SJSA1 (cell line): Measurements from ENCODE around the gene WFDC1. TPM values are rescaled to one million over a fixed set of nuclear protein-coding genes. Genes with fewer than 3 reads are reported as not detected.
"Not testable (repeated sequence)": the region's sequence is repeated elsewhere in the genome, so short reads cannot be mapped to it uniquely, and the experiment has no call there.

Experiments
- DNase-seq, 2 experiments: peaks; one replicate each; pipeline ENCODE4 v3.0.0-alpha.2; 2015 to 2020; ENCODE audit warnings: low spot score in 2 of 2, low read depth in 1 of 2
- H3K27ac ChIP-seq: fragments of 250-450 bp; sonication (Bioruptor Pico); 2 replicates; pipeline ENCODE4 v1.5.1; 2020; ENCODE audit warnings: mild to moderate bottlenecking, moderate library complexity
- H3K27me3 ChIP-seq: fragments of 250-450 bp; sonication (Bioruptor Pico); replicated peaks from 2 replicates; pipeline ENCODE4 v1.5.1; 2020; ENCODE audit warnings: mild to moderate bottlenecking, moderate library complexity
- H3K36me3 ChIP-seq: fragments of 250-450 bp; sonication (Bioruptor Pico); 2 replicates; pipeline ENCODE4 v1.5.1; 2020; ENCODE audit warnings: mild to moderate bottlenecking
- H3K4me1 ChIP-seq: fragments of 250-450 bp; sonication (Bioruptor Pico); replicated peaks from 2 replicates; pipeline ENCODE4 v1.6.1; 2021; ENCODE audit warnings: mild to moderate bottlenecking
- H3K4me3 ChIP-seq: fragments of 250-450 bp; sonication (Bioruptor Pico); 2 replicates; pipeline ENCODE4 v1.5.1; 2020; ENCODE audit warnings: mild to moderate bottlenecking
- H3K9me3 ChIP-seq: fragments of 250-450 bp; sonication (Bioruptor Pico); replicated peaks from 2 replicates; pipeline ENCODE4 v1.5.1; 2020; ENCODE audit warnings: mild to moderate bottlenecking
- total RNA-seq: library from RNA; depleted of rRNA; stranded (reverse); fragments of >200 nt; shearing (Covaris generic); gene quantifications from 2 replicates; pipeline ENCODE4 v1.2.3, GENCODE V29; 2014

The WFDC1 gene
- total RNA-seq, 1 experiment from 2014 or later, result 143 TPM

GRCh38 chr16:84331998-84332780 is 37.5 kb downstream of the WFDC1 start:
- no peaks in the 10 kb centered on the region for H3K4me1 ChIP-seq
- H3K36me3 ChIP-seq, result 0 out of 2 replicates have a peak, but pooled peaks cover 3% of the 10 kb centered on the region
- no peak for DNase-seq
- H3K9me3 ChIP-seq, result peaks cover 2% of the 10 kb centered on the region; the same call in 1 of the 2 replicates
- H3K27me3 ChIP-seq, result no peaks in the 10 kb centered on the region
- H3K4me3 ChIP-seq, result no peak overlapping the region
- no peak overlapping the region for H3K27ac ChIP-seq

- DNase-seq, result no peak
- Histone ChIP-seq H3K36me3 (0 out of 2 replicates have a peak, but pooled peaks cover 3% of the 10 kb centered on the region), H3K9me3 (peaks cover 6% of the 10 kb centered on the region; the same call in 1 of the 2 replicates), H3K4me1 (no peaks in the 10 kb centered on the region), H3K4me3 (no peak overlapping the region), H3K27me3 (no peaks in the 10 kb centered on the region), H3K27ac (no peak overlapping the region)
Measured at GRCh38 chr16:84332975-84333684, 38.5 kb downstream of the WFDC1 start.

- Histone ChIP-seq H3K4me3 (no peak overlapping the region), H3K27me3 (no peaks in the 10 kb centered on the region), H3K9me3 (peaks cover 6% of the 10 kb centered on the region; the same call in 1 of the 2 replicates), H3K27ac (no peak overlapping the region), H3K4me1 (no peaks in the 10 kb centered on the region), H3K36me3 (0 out of 2 replicates have a peak, but pooled peaks cover 3% of the 10 kb centered on the region)
- DNase-seq, result no peak
Measured at GRCh38 chr16:84334058-84334457, 39.4 kb downstream of the WFDC1 start.

- no peaks in the 10 kb centered on the region for H3K27me3 ChIP-seq
- peaks cover 6% of the 10 kb centered on the region; the same call in 1 of the 2 replicates for H3K9me3 ChIP-seq
- no peak overlapping the region for H3K27ac ChIP-seq
- H3K4me3 ChIP-seq, result no peak overlapping the region
- H3K4me1 ChIP-seq, result no peaks in the 10 kb centered on the region
- DNase-seq, result no peak
- H3K36me3 ChIP-seq, result 0 out of 2 replicates have a peak, but pooled peaks cover 3% of the 10 kb centered on the region
Measured at GRCh38 chr16:84334482-84334881, 39.8 kb downstream of the WFDC1 start.

- not testable (repeated sequence) for H3K36me3 ChIP-seq, H3K27ac ChIP-seq, H3K27me3 ChIP-seq, DNase-seq, H3K4me3 ChIP-seq, H3K4me1 ChIP-seq, H3K9me3 ChIP-seq
Measured at GRCh38 chr16:84337236-84337635, 42.6 kb downstream of the WFDC1 start.

- no peak overlapping the region for H3K4me3 ChIP-seq
- no peak overlapping the region for H3K27ac ChIP-seq
- no peaks in the 10 kb centered on the region for H3K27me3 ChIP-seq
- no peak for DNase-seq
- H3K36me3 ChIP-seq, result no peaks in the 10 kb centered on the region
- peaks cover 6% of the 10 kb centered on the region; the same call in 1 of the 2 replicates for H3K9me3 ChIP-seq
- H3K4me1 ChIP-seq, result no peaks in the 10 kb centered on the region
Measured at GRCh38 chr16:84339311-84339710, 44.6 kb downstream of the WFDC1 start.

- no peak for DNase-seq
- Histone ChIP-seq H3K9me3 (peaks cover 6% of the 10 kb centered on the region; the same call in 1 of the 2 replicates), H3K27me3 (no peaks in the 10 kb centered on the region), H3K27ac (no peak overlapping the region), H3K4me1 (no peaks in the 10 kb centered on the region), H3K4me3 (no peak overlapping the region), H3K36me3 (no peaks in the 10 kb centered on the region)
Measured at GRCh38 chr16:84339766-84340165, 45.1 kb downstream of the WFDC1 start.

- no peaks in the 10 kb centered on the region for H3K4me1 ChIP-seq
- no peaks in the 10 kb centered on the region for H3K27me3 ChIP-seq
- H3K4me3 ChIP-seq, result no peak overlapping the region
- DNase-seq, result no peak
- peaks cover 6% of the 10 kb centered on the region; the same call in 1 of the 2 replicates for H3K9me3 ChIP-seq
- no peaks in the 10 kb centered on the region for H3K36me3 ChIP-seq
- H3K27ac ChIP-seq, result no peak overlapping the region
Measured at GRCh38 chr16:84340325-84341040, 45.8 kb downstream of the WFDC1 start.

- H3K9me3 ChIP-seq, result peaks cover 6% of the 10 kb centered on the region; the same call in 1 of the 2 replicates
- H3K4me3 ChIP-seq, result no peak overlapping the region
- no peak overlapping the region for H3K27ac ChIP-seq
- no peaks in the 10 kb centered on the region for H3K36me3 ChIP-seq
- no peak for DNase-seq
- no peaks in the 10 kb centered on the region for H3K4me1 ChIP-seq
- no peaks in the 10 kb centered on the region for H3K27me3 ChIP-seq
Measured at GRCh38 chr16:84341528-84342295, 47.0 kb downstream of the WFDC1 start.

- H3K4me3 ChIP-seq, H3K27ac ChIP-seq, DNase-seq, H3K4me1 ChIP-seq, H3K27me3 ChIP-seq, H3K9me3 ChIP-seq, H3K36me3 ChIP-seq: not testable (repeated sequence)
Measured at GRCh38 chr16:84343800-84344199, 49.1 kb downstream of the WFDC1 start.

GRCh38 chr16:84344781-84345180 is 50.1 kb downstream of the WFDC1 start:
- Histone ChIP-seq H3K36me3 (no peaks in the 10 kb centered on the region), H3K27me3 (0 out of 2 replicates have a peak, but pooled peaks cover 3% of the 10 kb centered on the region), H3K27ac (no peak overlapping the region), H3K9me3 (no peaks in the 10 kb centered on the region), H3K4me3 (no peak overlapping the region), H3K4me1 (no peaks in the 10 kb centered on the region)
- no peak for DNase-seq

- no peaks in the 10 kb centered on the region for H3K4me1 ChIP-seq
- no peaks in the 10 kb centered on the region for H3K36me3 ChIP-seq
- no peak for DNase-seq
- no peaks in the 10 kb centered on the region for H3K9me3 ChIP-seq
- H3K27me3 ChIP-seq, result 0 out of 2 replicates have a peak, but pooled peaks cover 3% of the 10 kb centered on the region
- H3K27ac ChIP-seq, result no peak overlapping the region
- H3K4me3 ChIP-seq, result no peak overlapping the region
Measured at GRCh38 chr16:84347161-84347560, 52.5 kb downstream of the WFDC1 start.

GRCh38 chr16:84348386-84348888 is 53.8 kb downstream of the WFDC1 start:
- DNase-seq, result no peak
- Histone ChIP-seq H3K36me3 (no peaks in the 10 kb centered on the region), H3K4me3 (no peak overlapping the region), H3K27me3 (0 out of 2 replicates have a peak, but pooled peaks cover 3% of the 10 kb centered on the region), H3K9me3 (no peaks in the 10 kb centered on the region), H3K27ac (no peak overlapping the region), H3K4me1 (no peaks in the 10 kb centered on the region)
